ENCODE data around the gene SMLR1. TPM values are rescaled to one million over a fixed set of nuclear protein-coding genes. Genes with fewer than 3 reads are reported as not detected.

Gene SMLR1
- total and polyA plus RNA-seq, 9 of the 15 experiments (the other 6 are each of a cell fraction or from before 2014, with no cell fraction given), result not detected

DNA sequence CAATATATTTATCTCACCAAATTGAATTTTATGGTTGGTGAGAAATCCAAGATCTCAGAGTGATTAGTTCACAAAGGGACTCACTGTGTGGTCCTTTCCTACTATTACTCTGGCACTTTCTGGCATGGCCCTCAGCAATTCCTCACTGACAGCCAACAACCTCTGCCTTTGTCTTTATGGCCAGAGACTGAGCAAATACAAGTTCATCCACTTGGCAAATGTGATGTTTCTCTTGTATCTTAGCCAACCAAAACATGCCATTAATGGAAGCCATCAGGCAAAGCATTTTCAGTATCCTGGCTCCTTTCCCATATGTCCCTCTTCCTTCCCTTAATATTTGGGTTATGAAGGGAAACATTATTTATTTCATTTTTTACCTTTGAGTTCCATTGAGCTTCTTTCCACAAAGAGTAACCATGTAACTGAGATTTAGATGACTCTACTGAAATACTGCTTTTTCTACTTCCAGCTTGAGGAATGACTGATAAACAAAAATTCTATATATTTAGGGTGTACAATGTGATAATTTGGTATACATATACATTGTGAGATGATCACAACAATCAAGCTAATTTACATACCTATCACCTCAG lies 30.8 kb upstream of the SMLR1 start:
- intact Hi-C loops (cut with micrococcal nuclease) (no loop called here), in situ Hi-C loops (cut with MboI) (no loop called here)
- no peaks in the 10 kb centered on the region for H3K9me3 ChIP-seq (replicated peaks; ENCODE audit: control insufficient read depth, insufficient read depth, low read depth, low read length)
- POLR2A ChIA-PET, result no interaction called here
- ATAC-seq (no peak), FAIRE-seq (no peak), DNase-seq (ENCODE audit: extremely low read depth in 1 of 4, low spot score in 3 of 4) (no peak)
- no TSS peak for BruUV-seq (replicated peaks)
- H3K4me1 ChIP-seq (replicated peaks in 1 of 2; ENCODE audit: control insufficient read depth in 2 of 2, insufficient read depth in 2 of 2, low read length in 2 of 2), result no peaks in the 10 kb centered on the region
- H4K20me1 ChIP-seq (replicated peaks; ENCODE audit: control insufficient read depth, insufficient read depth, low read length), result no peaks in the 10 kb centered on the region
- H3K9ac ChIP-seq (ENCODE audit: insufficient read depth in 1 of 2, low read depth in 2 of 2, low read length in 2 of 2), result no peak overlapping the region
- no peak overlapping the region for H3K27ac ChIP-seq (ENCODE audit: extremely low read depth, low read depth, low read length)
- H3K4me2 ChIP-seq (ENCODE audit: insufficient read depth, low read length), result no peak overlapping the region
- H3K9me1 ChIP-seq (ENCODE audit: control insufficient read depth, insufficient read depth, low read length), result no peaks in the 10 kb centered on the region
- no peaks in the 10 kb centered on the region for H3K27me3 ChIP-seq (ENCODE audit: control insufficient read depth in 2 of 2, insufficient read depth in 2 of 2, low read length in 2 of 2)
- no peak overlapping the region for H2AFZ ChIP-seq (ENCODE audit: low read depth, low read length)
- H3K36me3 ChIP-seq (ENCODE audit: control insufficient read depth, insufficient read depth, low read length), result no peaks in the 10 kb centered on the region
- CTCF ChIA-PET (ENCODE audit: low intra/inter-chr PET ratio), result no interaction called here
- TF ChIP-seq NR2C2 (CRISPR knock-in tag; IDR thresholded peaks at IDR 0.05) (no peak), NR2C2 (tag; IDR thresholded peaks at IDR 0.05) (no peak), EHMT2 (IDR thresholded peaks at IDR 0.05) (no peak), SUPT5H (IDR thresholded peaks at IDR 0.05) (no peak), LARP7 (IDR thresholded peaks at IDR 0.05) (no peak), SREBF2 (CRISPR knock-in tag; IDR thresholded peaks at IDR 0.05) (no peak)
- TF ChIP-seq, protein P1, sequence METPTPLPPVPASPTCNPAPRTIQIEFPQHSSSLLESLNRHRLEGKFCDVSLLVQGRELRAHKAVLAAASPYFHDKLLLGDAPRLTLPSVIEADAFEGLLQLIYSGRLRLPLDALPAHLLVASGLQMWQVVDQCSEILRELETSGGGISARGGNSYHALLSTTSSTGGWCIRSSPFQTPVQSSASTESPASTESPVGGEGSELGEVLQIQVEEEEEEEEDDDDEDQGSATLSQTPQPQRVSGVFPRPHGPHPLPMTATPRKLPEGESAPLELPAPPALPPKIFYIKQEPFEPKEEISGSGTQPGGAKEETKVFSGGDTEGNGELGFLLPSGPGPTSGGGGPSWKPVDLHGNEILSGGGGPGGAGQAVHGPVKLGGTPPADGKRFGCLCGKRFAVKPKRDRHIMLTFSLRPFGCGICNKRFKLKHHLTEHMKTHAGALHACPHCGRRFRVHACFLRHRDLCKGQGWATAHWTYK (CRISPR knock-in tag; IDR thresholded peaks at IDR 0.05), result no peak
- no peaks in the 10 kb centered on the region for H3K79me2 ChIP-seq (ENCODE audit: control insufficient read depth, insufficient read depth, low read length)
- H3K4me3 ChIP-seq, result no peak overlapping the region

Measured in K562 (cell line).